ENCODE data around the gene PRAME. TPM values are rescaled to one million over a fixed set of nuclear protein-coding genes. Genes with fewer than 3 reads are reported as not detected.

The PRAME gene
- total RNA-seq, 1 experiment from 2014 or later: not detected

GRCh38 chr22:22553735-22554586, 5.1 kb downstream of the PRAME start:
- Histone ChIP-seq H3K9me3 (no peaks in the 10 kb centered on the region), H3K27me3 (replicated peaks; ENCODE audit: control insufficient read depth, insufficient read depth, low read length) (no peaks in the 10 kb centered on the region), H3K4me3 (ENCODE audit: low read depth, low read length) (no peak overlapping the region), H3K36me3 (ENCODE audit: control insufficient read depth, insufficient read depth, low read length) (no peaks in the 10 kb centered on the region), H3K4me1 (no peaks in the 10 kb centered on the region)
- ChIA-PET POLR2A (no interaction called here), CTCF (interaction anchor here (1.0 kb wide), 1 partner anchor 90 kb away, joined by 3 read pairs; no protein-coding TSS in a partner anchor)
- H3K4me1 Mint-ChIP-seq (ENCODE audit: low read depth, unreplicated experiment): no peaks in the 10 kb centered on the region
- no peak for TF ChIP-seq CTCF (IDR thresholded peaks at IDR 0.05; ENCODE audit: insufficient read depth in 1 of 2, low read depth in 1 of 2, low read length in 1 of 2, severe bottlenecking in 1 of 2, unreplicated experiment in 1 of 2)
- H3K27me3 Mint-ChIP-seq (ENCODE audit: insufficient read depth, unreplicated experiment): no peaks in the 10 kb centered on the region
- H3K9me3 Mint-ChIP-seq (ENCODE audit: unreplicated experiment): no peaks in the 10 kb centered on the region
- DNase-seq: no peak
- intact Hi-C loops (cut with micrococcal nuclease; ENCODE audit: unreplicated experiment): loop anchor here (5.0 kb wide), 1 partner anchor 92 kb away; no protein-coding TSS in a partner anchor
- no peak overlapping the region for H3K4me3 Mint-ChIP-seq (ENCODE audit: unreplicated experiment)
- no TSS peak for BruUV-seq (replicated peaks)
- no peak overlapping the region for H3K27ac Mint-ChIP-seq (ENCODE audit: unreplicated experiment)
- no peaks in the 10 kb centered on the region for H3K36me3 Mint-ChIP-seq (ENCODE audit: insufficient read depth, unreplicated experiment)

GRCh38 chr22:22553141-22553540, 5.9 kb downstream of the PRAME start:
- CTCF ChIA-PET: interaction anchor here (0.5 to 1.3 kb wide), 2 partner anchors 33 to 210 kb away, joined by 3 read pairs; no protein-coding TSS in a partner anchor
- H3K36me3 Mint-ChIP-seq (ENCODE audit: insufficient read depth, unreplicated experiment): no peaks in the 10 kb centered on the region

More at GRCh38 chr22:22553141-22553540, 5.9 kb downstream of the PRAME start:
- Mint-ChIP-seq H3K27ac (ENCODE audit: unreplicated experiment) (no peak overlapping the region), H3K9me3 (ENCODE audit: unreplicated experiment) (no peaks in the 10 kb centered on the region), H3K27me3 (ENCODE audit: insufficient read depth, unreplicated experiment) (peaks cover 2% of the 10 kb centered on the region), H3K4me1 (ENCODE audit: low read depth, unreplicated experiment) (no peaks in the 10 kb centered on the region), H3K4me3 (ENCODE audit: unreplicated experiment) (no peak overlapping the region)
- no peaks in the 10 kb centered on the region for H3K27me3 ChIP-seq (replicated peaks; ENCODE audit: control insufficient read depth, insufficient read depth, low read length)
- H3K4me3 ChIP-seq (ENCODE audit: low read depth, low read length): no peak overlapping the region
- DNase-seq: no peak
- TF ChIP-seq CTCF (IDR thresholded peaks at IDR 0.05; ENCODE audit: insufficient read depth in 1 of 2, low read depth in 1 of 2, low read length in 1 of 2, severe bottlenecking in 1 of 2, unreplicated experiment in 1 of 2): no peak
- no peaks in the 10 kb centered on the region for H3K4me1 ChIP-seq
- POLR2A ChIA-PET: no interaction called here
- intact Hi-C loops (cut with micrococcal nuclease; ENCODE audit: unreplicated experiment): loop anchor here (5.0 kb wide), 1 partner anchor 91 kb away; no protein-coding TSS in a partner anchor
- no TSS peak for BruUV-seq (replicated peaks)
- H3K9me3 ChIP-seq: no peaks in the 10 kb centered on the region
- no peaks in the 10 kb centered on the region for H3K36me3 ChIP-seq (ENCODE audit: control insufficient read depth, insufficient read depth, low read length)
